Osteoblast (primary cell): ENCODE results near the gene POLR3H. TPM values are rescaled to one million over a fixed set of nuclear protein-coding genes. Genes with fewer than 3 reads are reported as not detected.
A peak's percentile ranks its signal among the peaks of the same experiment; 100 is the strongest.

Experiments used
- DNase-seq: peaks from one replicate; pipeline ENCODE4 v3.0.0; 2011; ENCODE audit warnings: low spot score, mixed read lengths; ENCODE audit not compliant: insufficient read length; ENCODE audit errors: missing footprints
- H2AFZ ChIP-seq: 2 replicates; pipeline ENCODE4 v1.6.0; 2011; ENCODE audit warnings: mild to moderate bottlenecking, low read length
- H3K27ac ChIP-seq: 2 replicates; pipeline ENCODE4 v1.5.1; 2011; ENCODE audit warnings: mild to moderate bottlenecking, low read depth, low read length, moderate library complexity
- H3K27me3 ChIP-seq: 2 replicates; pipeline ENCODE4 v1.6.0; 2012; ENCODE audit warnings: mild to moderate bottlenecking, control low read depth, inconsistent platforms, low read length, moderate library complexity; ENCODE audit not compliant: insufficient read depth
- H3K36me3 ChIP-seq: 2 replicates; pipeline ENCODE4 v1.5.1; 2011; ENCODE audit warnings: mild to moderate bottlenecking, low read length, control low read depth, moderate library complexity; ENCODE audit not compliant: insufficient read depth
- H3K4me1 ChIP-seq: 2 replicates; pipeline ENCODE4 v1.5.1; 2011; ENCODE audit warnings: mild to moderate bottlenecking, low read length, control low read depth, moderate library complexity; ENCODE audit not compliant: insufficient read depth
- H3K4me2 ChIP-seq: 2 replicates; pipeline ENCODE4 v1.6.0; 2011; ENCODE audit warnings: mild to moderate bottlenecking, low read length; ENCODE audit not compliant: insufficient read depth
- H3K4me3 ChIP-seq: fragments of 200-600 bp; sonication (generic); 3 replicates; pipeline ENCODE4 v1.5.1; 2012; ENCODE audit warnings: mild to moderate bottlenecking, low read length, inconsistent platforms; ENCODE audit not compliant: insufficient read depth
- H3K79me2 ChIP-seq: 2 replicates; pipeline ENCODE4 v1.6.0; 2012; ENCODE audit warnings: mild to moderate bottlenecking, low read length, control low read depth, inconsistent platforms; ENCODE audit not compliant: insufficient read depth
- H3K9me3 ChIP-seq: 2 replicates; pipeline ENCODE4 v1.5.1; 2011; ENCODE audit warnings: low read depth, low read length, control low read depth
- H4K20me1 ChIP-seq: 2 replicates; pipeline ENCODE4 v1.6.0; 2012; ENCODE audit warnings: mild to moderate bottlenecking, low read length, control low read depth; ENCODE audit not compliant: insufficient read depth
- total RNA-seq: library from RNA; depleted of rRNA; stranded (reverse); fragments of >200 nt; gene quantifications from 2 replicates; pipeline ENCODE4 v1.2.3, GENCODE V29; 2012
- TF ChIP-seq, protein P1 (sequence below): IDR thresholded peaks from 2 replicates; pipeline ENCODE4 v1.5.1; 2011; ENCODE audit warnings: mild to moderate bottlenecking, low read depth, low read length, moderate library complexity; ENCODE audit errors: extremely low read depth

The POLR3H gene
- total RNA-seq, 1 donor = 27.9 TPM

DNA sequence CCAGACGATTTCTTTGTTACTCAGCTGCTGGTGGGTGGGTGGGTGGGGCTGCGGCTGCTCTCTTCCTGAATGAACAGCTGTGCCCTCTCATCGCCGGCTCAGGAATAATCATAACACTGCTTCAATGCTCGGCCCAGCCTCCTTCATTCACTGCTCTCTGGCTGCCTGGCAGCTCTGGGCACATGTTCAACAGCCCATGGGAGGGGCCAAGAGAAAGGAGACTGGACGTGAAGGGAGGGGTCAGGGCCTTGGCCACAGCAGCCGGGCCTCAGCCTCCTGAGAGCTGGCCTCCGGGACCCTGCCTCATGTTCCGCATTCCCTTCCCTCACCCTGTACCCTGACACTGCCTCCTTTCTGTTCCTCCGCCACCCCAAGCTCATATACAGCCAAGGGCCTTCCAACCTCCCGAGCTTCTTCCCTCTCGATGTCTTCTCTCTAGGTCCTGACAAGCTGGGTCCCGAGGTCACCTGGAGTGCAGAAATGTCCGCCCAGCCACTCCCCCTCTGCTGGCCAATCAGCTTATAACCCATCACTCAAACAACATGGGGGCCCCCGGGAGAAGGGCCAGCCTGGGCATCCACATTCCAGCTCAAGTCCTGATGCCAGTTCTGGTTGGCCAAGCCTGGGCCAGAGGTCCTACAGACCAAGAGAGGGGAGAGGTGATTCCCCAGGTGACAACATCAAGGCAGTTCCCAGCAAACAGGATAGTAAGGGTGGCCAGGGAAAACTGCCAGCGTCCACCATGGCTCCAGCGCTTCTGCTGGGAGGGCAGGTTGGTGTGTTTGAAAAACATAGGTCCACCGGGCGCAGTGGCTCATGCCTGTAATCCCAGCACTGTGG is 13.4 kb upstream of the POLR3H start:
- Histone ChIP-seq H3K79me2 (no peaks in the 10 kb centered on the region), H3K27me3 (no peaks in the 10 kb centered on the region), H3K4me3 (no peak overlapping the region), H3K27ac (peak overlapping the region; percentile 79), H3K4me1 (peaks cover 15% of the 10 kb centered on the region), H3K4me2 (peak overlapping the region; percentile 78), H3K9me3 (no peaks in the 10 kb centered on the region), H2AFZ (peak overlapping the region; percentile 88), H3K36me3 (no peaks in the 10 kb centered on the region), H4K20me1 (no peaks in the 10 kb centered on the region)
- TF ChIP-seq, protein P1, sequence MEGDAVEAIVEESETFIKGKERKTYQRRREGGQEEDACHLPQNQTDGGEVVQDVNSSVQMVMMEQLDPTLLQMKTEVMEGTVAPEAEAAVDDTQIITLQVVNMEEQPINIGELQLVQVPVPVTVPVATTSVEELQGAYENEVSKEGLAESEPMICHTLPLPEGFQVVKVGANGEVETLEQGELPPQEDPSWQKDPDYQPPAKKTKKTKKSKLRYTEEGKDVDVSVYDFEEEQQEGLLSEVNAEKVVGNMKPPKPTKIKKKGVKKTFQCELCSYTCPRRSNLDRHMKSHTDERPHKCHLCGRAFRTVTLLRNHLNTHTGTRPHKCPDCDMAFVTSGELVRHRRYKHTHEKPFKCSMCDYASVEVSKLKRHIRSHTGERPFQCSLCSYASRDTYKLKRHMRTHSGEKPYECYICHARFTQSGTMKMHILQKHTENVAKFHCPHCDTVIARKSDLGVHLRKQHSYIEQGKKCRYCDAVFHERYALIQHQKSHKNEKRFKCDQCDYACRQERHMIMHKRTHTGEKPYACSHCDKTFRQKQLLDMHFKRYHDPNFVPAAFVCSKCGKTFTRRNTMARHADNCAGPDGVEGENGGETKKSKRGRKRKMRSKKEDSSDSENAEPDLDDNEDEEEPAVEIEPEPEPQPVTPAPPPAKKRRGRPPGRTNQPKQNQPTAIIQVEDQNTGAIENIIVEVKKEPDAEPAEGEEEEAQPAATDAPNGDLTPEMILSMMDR = no peak
- DNase-seq = peak; percentile 97

- H3K27me3 ChIP-seq = no peaks in the 10 kb centered on the region
- no peak overlapping the region for H3K4me3 ChIP-seq
- TF ChIP-seq, protein P1 = no peak
- no peaks in the 10 kb centered on the region for H4K20me1 ChIP-seq
- peaks cover 15% of the 10 kb centered on the region for H3K4me1 ChIP-seq
- H2AFZ ChIP-seq = no peak overlapping the region
- no peak overlapping the region for H3K27ac ChIP-seq
- no peaks in the 10 kb centered on the region for H3K79me2 ChIP-seq
- no peak overlapping the region for H3K4me2 ChIP-seq
- peak; percentile 51 for DNase-seq
- H3K36me3 ChIP-seq = no peaks in the 10 kb centered on the region
- no peaks in the 10 kb centered on the region for H3K9me3 ChIP-seq
Observed at GRCh38 chr22:41556561-41556960, 12.3 kb upstream of the POLR3H start.

DNA sequence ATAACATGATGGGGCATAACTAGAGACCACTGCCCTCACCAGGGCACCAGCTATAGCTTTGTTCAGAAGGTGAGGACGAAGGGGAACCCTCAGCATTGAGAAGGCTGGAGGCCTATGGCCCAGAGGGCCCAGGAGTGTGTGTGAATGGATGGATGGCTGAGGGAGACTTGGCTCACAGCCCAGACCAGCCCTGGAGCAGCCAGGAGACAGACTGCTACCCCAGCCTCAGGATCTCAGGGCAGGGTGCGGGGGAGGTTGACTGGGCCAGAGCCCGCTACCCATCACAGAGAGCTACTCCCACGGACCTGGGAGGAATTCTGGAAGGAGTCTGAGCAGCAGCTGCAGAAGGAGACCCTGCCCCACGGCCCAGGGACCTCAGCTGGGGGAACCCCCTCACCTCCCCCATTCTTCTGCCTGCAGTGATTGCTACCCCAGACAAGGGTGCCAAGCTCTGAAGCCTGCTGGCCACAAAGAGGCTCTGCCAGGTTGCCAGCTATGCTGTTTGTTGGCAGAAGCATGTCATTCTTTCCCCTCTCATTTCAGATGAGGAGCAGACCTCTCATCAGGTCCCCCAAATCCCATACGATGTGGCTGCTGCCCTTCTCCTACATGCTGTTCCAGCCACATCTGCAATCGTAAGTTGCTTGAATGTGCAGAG is 11.2 kb upstream of the POLR3H start:
- Histone ChIP-seq H2AFZ (peak overlapping the region; percentile 29), H3K4me3 (no peak overlapping the region), H3K4me1 (peaks cover 15% of the 10 kb centered on the region), H3K79me2 (no peaks in the 10 kb centered on the region), H4K20me1 (no peaks in the 10 kb centered on the region), H3K9me3 (no peaks in the 10 kb centered on the region), H3K36me3 (no peaks in the 10 kb centered on the region), H3K27ac (no peak overlapping the region), H3K4me2 (no peak overlapping the region), H3K27me3 (no peaks in the 10 kb centered on the region)
- TF ChIP-seq, protein P1 = no peak
- peak; percentile 43 for DNase-seq

DNA sequence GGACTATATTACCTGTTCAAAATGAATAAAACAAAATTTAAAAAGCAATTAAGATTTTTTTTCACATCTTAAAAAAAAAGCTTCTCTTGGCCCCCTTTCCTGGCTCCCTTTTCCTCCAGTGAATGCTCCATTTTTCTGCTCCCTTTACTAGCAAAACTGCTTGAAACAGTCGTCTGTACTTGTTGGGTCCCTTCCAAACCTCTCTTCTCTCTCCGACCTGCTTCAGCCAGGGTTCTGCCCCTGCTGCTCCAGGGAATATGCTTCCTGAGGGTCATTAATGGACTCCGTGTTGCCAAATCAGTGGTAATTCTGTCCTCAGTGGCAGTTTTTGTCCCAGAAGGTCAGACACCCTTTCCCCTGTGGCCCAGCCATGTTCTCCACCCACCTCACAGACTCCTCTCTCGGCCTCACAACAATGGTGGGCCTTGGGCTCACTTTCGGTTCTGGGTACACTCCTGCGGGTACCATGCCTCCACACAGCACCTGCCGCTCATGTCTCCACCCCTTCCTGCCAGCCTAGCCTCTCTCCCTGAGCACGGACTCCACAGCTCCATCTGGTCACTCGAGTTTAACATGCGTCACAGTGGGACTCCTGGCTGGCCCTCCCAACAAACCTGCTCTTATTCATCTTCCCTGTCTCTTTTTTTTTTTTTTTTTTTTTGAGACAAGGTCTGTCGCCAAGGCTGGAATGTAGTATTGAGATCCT is 7.8 kb upstream of the POLR3H start:
- Histone ChIP-seq H4K20me1 (no peaks in the 10 kb centered on the region), H3K4me2 (no peak overlapping the region), H3K9me3 (no peaks in the 10 kb centered on the region), H3K4me1 (peaks cover 6% of the 10 kb centered on the region), H3K27me3 (no peaks in the 10 kb centered on the region), H3K79me2 (no peaks in the 10 kb centered on the region), H3K36me3 (no peaks in the 10 kb centered on the region), H3K4me3 (no peak overlapping the region), H3K27ac (no peak overlapping the region), H2AFZ (peak overlapping the region; percentile 88)
- TF ChIP-seq, protein P1 = no peak
- DNase-seq = peak; percentile 41
